HepG2 (cell line): ENCODE measurements around the gene AKAP9. TPM values are rescaled to one million over a fixed set of nuclear protein-coding genes. Genes with fewer than 3 reads are reported as not detected.
A peak's percentile ranks its signal among the peaks of the same experiment; 100 is the strongest.

Experiments
- ATF7 ChIP-seq, 2 experiments: fragments of 450-650 bp in 1 of 2; sonication (generic) in 1 of 2; formaldehyde crosslinking in 1 of 2; IDR thresholded peaks; 2 replicates each; pipeline versions ENCODE4 v1.4.0 to v1.6.1; 2016 to 2020; ENCODE audit warnings: antibody characterized with exemption in 1 of 2, mild to moderate bottlenecking in 1 of 2, missing genetic modification reagents in 1 of 2
- FOXA3 ChIP-seq: IDR thresholded peaks from 2 replicates; pipeline ENCODE4 v1.6.1; 2016; ENCODE audit warnings: missing genetic modification reagents, missing compliant biosample characterization
- JUNB ChIP-seq: sonication (generic); formaldehyde crosslinking; IDR thresholded peaks from 2 replicates; pipeline ENCODE4 v1.8.0; 2022; ENCODE audit warnings: missing genetic modification reagents, mild to moderate bottlenecking, borderline replicate concordance
- JUND ChIP-seq: sonication (generic); formaldehyde crosslinking; IDR thresholded peaks from 2 replicates; pipeline ENCODE4 v1.8.0; 2022; ENCODE audit warnings: mild to moderate bottlenecking, missing genetic modification reagents
- KDM5B ChIP-seq: sonication (generic); formaldehyde crosslinking; IDR thresholded peaks from 2 replicates; pipeline ENCODE4 v1.4.0; 2020; ENCODE audit warnings: missing genetic modification reagents, mild to moderate bottlenecking, borderline replicate concordance
- MEIS1 ChIP-seq: sonication (generic); formaldehyde crosslinking; IDR thresholded peaks from 2 replicates; pipeline ENCODE4 v1.9.0; 2021; ENCODE audit warnings: mild to moderate bottlenecking, missing genetic modification reagents, moderate library complexity, borderline replicate concordance
- RNF219 ChIP-seq: sonication (generic); formaldehyde crosslinking; IDR thresholded peaks from 2 replicates; pipeline ENCODE4 v1.5.0; 2020; ENCODE audit warnings: mild to moderate bottlenecking, missing genetic modification reagents
- SOX13 ChIP-seq, 3 experiments: fragments of 450-650 bp in 1 of 3; sonication (generic) in 1 of 3; formaldehyde crosslinking in 1 of 3; IDR thresholded peaks in 2 of 3; conservative IDR thresholded peaks in 1 of 3; 2 replicates each; pipeline versions ENCODE4 v1.5.0 to v1.6.1; 2016 to 2020; ENCODE audit warnings: antibody characterized with exemption in 1 of 3, mild to moderate bottlenecking in 1 of 3, missing compliant biosample characterization in 1 of 3, missing genetic modification reagents in 1 of 3, moderate library complexity in 1 of 3
- THAP8 ChIP-seq: sonication (generic); formaldehyde crosslinking; IDR thresholded peaks from 2 replicates; pipeline ENCODE4 v1.5.1; 2020; ENCODE audit warnings: missing genetic modification reagents, mild to moderate bottlenecking, borderline replicate concordance
- ZBTB14 ChIP-seq: sonication (generic); formaldehyde crosslinking; IDR thresholded peaks from 2 replicates; pipeline ENCODE4 v1.4.0; 2020; ENCODE audit warnings: missing genetic modification reagents
- ZGPAT ChIP-seq: IDR thresholded peaks from 2 replicates; pipeline ENCODE4 v1.6.1; 2016; ENCODE audit warnings: mild to moderate bottlenecking
- ZIK1 ChIP-seq: sonication (generic); formaldehyde crosslinking; IDR thresholded peaks from 2 replicates; pipeline ENCODE4 v1.5.0; 2020; ENCODE audit warnings: mild to moderate bottlenecking, low read depth, missing genetic modification reagents, borderline replicate concordance
- ZNF225 ChIP-seq: sonication (generic); formaldehyde crosslinking; IDR thresholded peaks from 2 replicates; pipeline ENCODE4 v1.4.0; 2020; ENCODE audit warnings: mild to moderate bottlenecking, missing genetic modification reagents
- ZNF558 ChIP-seq: sonication (generic); formaldehyde crosslinking; IDR thresholded peaks from 2 replicates; pipeline ENCODE4 v1.9.0; 2022; ENCODE audit warnings: mild to moderate bottlenecking, missing genetic modification reagents, borderline replicate concordance
- ZNF687 ChIP-seq: sonication (generic); formaldehyde crosslinking; IDR thresholded peaks from 2 replicates; pipeline ENCODE4 v1.5.1; 2020; ENCODE audit warnings: mild to moderate bottlenecking, missing genetic modification reagents, moderate library complexity
- ZSCAN29 ChIP-seq: sonication (generic); formaldehyde crosslinking; conservative IDR thresholded peaks from 2 replicates; pipeline ENCODE4 v1.4.0; 2020; ENCODE audit warnings: mild to moderate bottlenecking, missing genetic modification reagents
- polyA plus RNA-seq, 8 experiments: library from polyadenylated mRNA; depleted of rRNA in 3 of 8; stranded (reverse) in 7 of 8; unstranded in 1 of 8; fragments of >200 nt; fragmentation: Illumina TruSeq in 4 of 8; extraction: Trizol in 4 of 8; gene quantifications; 2 replicates each; pipeline versions ENCODE4 v1.2.1 to v1.2.3, GENCODE V29; 2011 to 2016; ENCODE audit warnings: low read depth in 4 of 8, missing spikeins in 1 of 8, mixed read lengths in 1 of 8; ENCODE audit not compliant: insufficient read depth in 1 of 8
- total RNA-seq, 5 experiments: library from RNA; depleted of rRNA; stranded (reverse); fragments of >200 nt; fragmentation: Illumina TruSeq; extraction: Trizol; gene quantifications; 2 replicates each; pipeline ENCODE4 v1.2.3, GENCODE V29; 2016; ENCODE audit warnings: low read depth in 1 of 5

Gene AKAP9
- total and polyA plus RNA-seq, 2 of the 13 experiments (the other 11 are each of a cell fraction or from before 2014, with no cell fraction given) = 27.6 to 33.1 TPM

- peak; percentile 79; the same call in 1 of the 2 replicates for TF ChIP-seq THAP8 (CRISPR knock-in tag)
- TF ChIP-seq KDM5B = peak; percentile 89
- peak; percentile 81 for TF ChIP-seq ZIK1
- peak; percentile 82 for TF ChIP-seq FOXA3 (CRISPR knock-in tag)
- no peak; the same call in 1 of the 2 replicates for TF ChIP-seq MEIS1 (CRISPR knock-in tag)
- 0 out of 2 replicates have a peak, but pooled peaks have one; percentile 28 for TF ChIP-seq JUND (CRISPR knock-in tag)
- TF ChIP-seq SOX13 (IDR thresholded peaks at IDR 0.05) = no peak
- TF ChIP-seq SOX13 (CRISPR knock-in tag; conservative IDR thresholded peaks at IDR 0.05 in 1 of 2, IDR thresholded peaks at IDR 0.05 in 1 of 2) = peak in 1 of 2 experiments; percentile 65; a peak in 2 of 4 replicates
- peak; percentile 90; the same call in 1 of the 2 replicates for TF ChIP-seq ZGPAT
- no peak for TF ChIP-seq ZBTB14
- TF ChIP-seq ZNF225 = peak; percentile 74; the same call in 1 of the 2 replicates
- peak; percentile 71 for TF ChIP-seq ZSCAN29 (CRISPR knock-in tag)
- TF ChIP-seq ATF7 (IDR thresholded peaks at IDR 0.05) = no peak
- peak; percentile 75; the same call in 1 of the 2 replicates for TF ChIP-seq ATF7 (CRISPR knock-in tag; IDR thresholded peaks at IDR 0.05)
- TF ChIP-seq ZNF558 (CRISPR knock-in tag) = peak; percentile 81; the same call in 1 of the 2 replicates
- TF ChIP-seq JUNB (CRISPR knock-in tag) = no peak
- TF ChIP-seq RNF219 (CRISPR knock-in tag) = no peak
- peak; percentile 96 for TF ChIP-seq ZNF687 (CRISPR knock-in tag)
These were observed at the start of gene AKAP9 (continued) for GRCh38 chr7:91940572-91941341.
